HepG2 (cell line): ENCODE data around the gene SPG7. TPM values are rescaled to one million over a fixed set of nuclear protein-coding genes. Genes with fewer than 3 reads are reported as not detected.
A peak's percentile ranks its signal among the peaks of the same experiment; 100 is the strongest.

Experiments used
- ARID4A ChIP-seq: sonication (generic); formaldehyde crosslinking; IDR thresholded peaks from 2 replicates; pipeline ENCODE4 v1.5.0; 2020; ENCODE audit warnings: mild to moderate bottlenecking, missing genetic modification reagents, borderline replicate concordance
- ELF4 ChIP-seq: sonication (generic); formaldehyde crosslinking; IDR thresholded peaks from 2 replicates; pipeline ENCODE4 v1.5.0; 2020; ENCODE audit warnings: missing genetic modification reagents, mild to moderate bottlenecking, moderate library complexity, borderline replicate concordance
- HDAC1 ChIP-seq: sonication (generic); formaldehyde crosslinking; IDR thresholded peaks from 2 replicates; pipeline ENCODE4 v1.5.1; 2020; ENCODE audit warnings: mild to moderate bottlenecking, missing genetic modification reagents
- MED1 ChIP-seq: sonication (generic); formaldehyde crosslinking; IDR thresholded peaks from 2 replicates; pipeline ENCODE4 v1.4.0; 2020; ENCODE audit warnings: missing genetic modification reagents
- MEIS2 ChIP-seq: sonication (generic); formaldehyde crosslinking; IDR thresholded peaks from 2 replicates; pipeline ENCODE4 v1.9.0; 2021; ENCODE audit warnings: mild to moderate bottlenecking, missing genetic modification reagents
- MZF1 ChIP-seq: sonication (generic); formaldehyde crosslinking; IDR thresholded peaks from 2 replicates; pipeline ENCODE4 v1.8.1; 2023; ENCODE audit warnings: mild to moderate bottlenecking, missing genetic modification reagents, borderline replicate concordance
- PATZ1 ChIP-seq: sonication (generic); formaldehyde crosslinking; IDR thresholded peaks from 2 replicates; pipeline ENCODE4 v1.4.0; 2020; ENCODE audit warnings: missing genetic modification reagents
- PAXIP1 ChIP-seq: sonication (generic); formaldehyde crosslinking; conservative IDR thresholded peaks from 2 replicates; pipeline ENCODE4 v1.4.0; 2020; ENCODE audit warnings: mild to moderate bottlenecking, missing genetic modification reagents, moderate library complexity
- REST ChIP-seq, 2 experiments: IDR thresholded peaks; 2 replicates each; pipeline ENCODE4 v1.6.1; 2011 to 2012; ENCODE audit warnings: low read length in 2 of 2, borderline replicate concordance in 1 of 2, low read depth in 1 of 2, mild to moderate bottlenecking in 1 of 2, moderate library complexity in 1 of 2
- RXRA ChIP-seq: sonication (generic); formaldehyde crosslinking; IDR thresholded peaks from 2 replicates; pipeline ENCODE4 v1.5.1; 2020; ENCODE audit warnings: missing genetic modification reagents
- ZFP82 ChIP-seq: sonication (generic); formaldehyde crosslinking; IDR thresholded peaks from 2 replicates; pipeline ENCODE4 v1.5.1; 2020; ENCODE audit warnings: mild to moderate bottlenecking, missing genetic modification reagents, borderline replicate concordance
- ZNF205 ChIP-seq: IDR thresholded peaks from 2 replicates; pipeline ENCODE4 v1.6.1; 2018; ENCODE audit warnings: missing biosample characterization, missing genetic modification reagents
- ZNF441 ChIP-seq: sonication (generic); formaldehyde crosslinking; IDR thresholded peaks from 2 replicates; pipeline ENCODE4 v1.7.0; 2021; ENCODE audit warnings: missing genetic modification reagents, borderline replicate concordance
- ZNF768 ChIP-seq: sonication (generic); formaldehyde crosslinking; IDR thresholded peaks from 2 replicates; pipeline ENCODE4 v1.4.0; 2020; ENCODE audit warnings: missing genetic modification reagents
- polyA plus RNA-seq, 8 experiments: library from polyadenylated mRNA; depleted of rRNA in 3 of 8; stranded (reverse) in 7 of 8; unstranded in 1 of 8; fragments of >200 nt; fragmentation: Illumina TruSeq in 4 of 8; extraction: Trizol in 4 of 8; gene quantifications; 2 replicates each; pipeline versions ENCODE4 v1.2.1 to v1.2.3, GENCODE V29; 2011 to 2016; ENCODE audit warnings: low read depth in 4 of 8, missing spikeins in 1 of 8, mixed read lengths in 1 of 8; ENCODE audit not compliant: insufficient read depth in 1 of 8
- total RNA-seq, 5 experiments: library from RNA; depleted of rRNA; stranded (reverse); fragments of >200 nt; fragmentation: Illumina TruSeq; extraction: Trizol; gene quantifications; 2 replicates each; pipeline ENCODE4 v1.2.3, GENCODE V29; 2016; ENCODE audit warnings: low read depth in 1 of 5

Gene SPG7
- total and polyA plus RNA-seq, 2 of the 13 experiments (the other 11 are each of a cell fraction or from before 2014, with no cell fraction given) = 66.0 to 136 TPM

- peak; percentile 96 for TF ChIP-seq HDAC1 (CRISPR knock-in tag)
- TF ChIP-seq PAXIP1 (CRISPR knock-in tag) = peak; percentile 94
- peak; percentile 67 for TF ChIP-seq MED1 (CRISPR knock-in tag)
- no peak for TF ChIP-seq ZFP82 (CRISPR knock-in tag)
- peak; percentile 65; the same call in 1 of the 2 replicates for TF ChIP-seq ARID4A (CRISPR knock-in tag)
- peak; percentile 79 for TF ChIP-seq RXRA (CRISPR knock-in tag)
- TF ChIP-seq ZNF768 = peak; percentile 40; the same call in 1 of the 2 replicates
- no peak; the same call in 1 of the 2 replicates for TF ChIP-seq MZF1 (CRISPR knock-in tag)
- peak; percentile 91 for TF ChIP-seq MEIS2 (CRISPR knock-in tag)
- TF ChIP-seq ZNF441 (CRISPR knock-in tag) = peak; percentile 65; the same call in 1 of the 2 replicates
- no peak for TF ChIP-seq ELF4 (CRISPR knock-in tag)
- TF ChIP-seq ZNF205 = peak; percentile 69
- peak; percentile 80 for TF ChIP-seq PATZ1
- 0 out of 4 replicates have a peak, but pooled peaks of 1 of the 2 experiments have one; percentile 32 for TF ChIP-seq REST (IDR thresholded peaks at IDR 0.05; ENCODE audit: borderline replicate concordance in 1 of 2, low read depth in 1 of 2, low read length in 2 of 2)
Observed at GRCh38 chr16:89572485-89573205, 64.4 kb downstream of the SPG7 start (continued).
